H1 (cell line): ENCODE measurements around the gene UNC119. TPM values are rescaled to one million over a fixed set of nuclear protein-coding genes. Genes with fewer than 3 reads are reported as not detected.
A peak's percentile ranks its signal among the peaks of the same experiment; 100 is the strongest.

Experiments
- CTCF ChIA-PET: fragments of 300-600 bp; sonication (Branson Sonifier 250); formaldehyde crosslinking; loops from one replicate; lab custom pipeline; 2021; ENCODE audit not compliant: partially characterized antibody; lab: Charles Lee
- POLR2A ChIA-PET: fragments of 300-600 bp; sonication (Branson Sonifier 250); formaldehyde crosslinking; loops from one replicate; lab custom pipeline; 2021; ENCODE audit warnings: inconsistent platforms; ENCODE audit not compliant: partially characterized antibody; lab: Charles Lee
- DNase-seq, 2 experiments: peaks; one replicate each; pipeline versions ENCODE4 v3.0.0 to v3.0.0-alpha.2; 2010 to 2022; ENCODE audit warnings: low spot score in 2 of 2, low read depth in 1 of 2, mixed read lengths in 1 of 2
- FAIRE-seq: peaks from 2 replicates; lab custom pipeline; 2011; peaks lifted over from hg19 to GRCh38; lab: Jason Lieb, UNC
- H2AFZ ChIP-seq: 2 replicates; pipeline ENCODE4 v1.8.1; 2012; ENCODE audit warnings: low read length, inconsistent platforms
- H2AK5ac ChIP-seq: 2 replicates; pipeline ENCODE4 v1.6.1; 2013; ENCODE audit warnings: low read depth, low read length
- H2BK120ac ChIP-seq: replicated peaks from 2 replicates; pipeline ENCODE3; 2013; ENCODE audit warnings: low read depth, low read length, inconsistent platforms
- H2BK12ac ChIP-seq: 2 replicates; pipeline ENCODE4 v1.6.1; 2013; ENCODE audit warnings: low read depth, low read length
- H2BK15ac ChIP-seq: 2 replicates; pipeline ENCODE4 v1.6.1; 2013; ENCODE audit warnings: low read length
- H2BK20ac ChIP-seq: 2 replicates; pipeline ENCODE4 v1.6.1; 2013; ENCODE audit warnings: low read length
- H2BK5ac ChIP-seq: 2 replicates; pipeline ENCODE4 v1.6.1; 2013; ENCODE audit warnings: low read depth, low read length
- H3K14ac ChIP-seq: 2 replicates; pipeline ENCODE4 v1.6.1; 2013; ENCODE audit warnings: inconsistent platforms; ENCODE audit not compliant: insufficient read length
- H3K18ac ChIP-seq: 2 replicates; pipeline ENCODE4 v1.6.1; 2013; ENCODE audit warnings: low read length; ENCODE audit errors: extremely low read depth
- H3K23ac ChIP-seq: 2 replicates; pipeline ENCODE4 v1.6.1; 2013; ENCODE audit warnings: inconsistent platforms; ENCODE audit not compliant: insufficient read length
- H3K23me2 ChIP-seq: 2 replicates; pipeline ENCODE4 v1.6.1; 2013; ENCODE audit warnings: low read depth, low read length
- H3K27ac ChIP-seq: 2 replicates; pipeline ENCODE4 v1.6.1; 2011; ENCODE audit warnings: low read depth, low read length, inconsistent platforms
- H3K27me3 ChIP-seq, 4 experiments: replicated peaks in 1 of 4; 1 replicate in 1 of 4; 2 replicates in 3 of 4; pipeline versions ENCODE4 v1.6.1 to v1.8.1; 2011 to 2013; ENCODE audit warnings: low read length in 3 of 4, mild to moderate bottlenecking in 3 of 4, inconsistent platforms in 2 of 4, mixed read lengths in 2 of 4, moderate library complexity in 1 of 4; ENCODE audit not compliant: control insufficient read depth in 3 of 4, insufficient read depth in 3 of 4; ENCODE audit errors: extremely low read depth in 1 of 4
- H3K36me3 ChIP-seq, 4 experiments: 2 replicates each; pipeline versions ENCODE4 v1.6.1 to v1.8.1; 2011 to 2013; ENCODE audit warnings: mild to moderate bottlenecking in 4 of 4, low read length in 3 of 4, moderate library complexity in 2 of 4, control low read depth in 1 of 4, inconsistent platforms in 1 of 4; ENCODE audit not compliant: insufficient read depth in 4 of 4, control insufficient read depth in 2 of 4
- H3K4ac ChIP-seq: replicated peaks from 2 replicates; pipeline ENCODE3; 2013; ENCODE audit warnings: low read length, low read depth, mixed read lengths, inconsistent platforms; ENCODE audit not compliant: insufficient read length
- H3K4me1 ChIP-seq, 4 experiments: replicated peaks in 1 of 4; 1 replicate in 1 of 4; 2 replicates in 3 of 4; pipeline versions ENCODE4 v1.6.1 to v1.8.1; 2011 to 2013; ENCODE audit warnings: low read length in 3 of 4, inconsistent platforms in 2 of 4, mixed read lengths in 1 of 4; ENCODE audit not compliant: insufficient read depth in 4 of 4, control insufficient read depth in 3 of 4
- H3K4me2 ChIP-seq, 2 experiments: 2 replicates each; pipeline versions ENCODE4 v1.6.1 to v1.8.1; 2011 to 2013; ENCODE audit warnings: low read depth in 2 of 2, low read length in 2 of 2, control low read depth in 1 of 2, inconsistent platforms in 1 of 2, mild to moderate bottlenecking in 1 of 2; ENCODE audit not compliant: insufficient read depth in 1 of 2
- H3K4me3 ChIP-seq, 4 experiments: fragments of 200-600, 300-600 bp in 1 of 4; sonication (generic), shearing (Covaris generic), sonication (Bioruptor Twin) in 1 of 4; 2 replicates each; pipeline versions ENCODE4 v1.5.1 to v1.8.1; 2011 to 2016; ENCODE audit warnings: low read length in 4 of 4, low read depth in 3 of 4, control low read depth in 2 of 4, inconsistent platforms in 2 of 4, mild to moderate bottlenecking in 2 of 4, mixed read lengths in 1 of 4, moderate library complexity in 1 of 4; ENCODE audit not compliant: insufficient read depth in 2 of 4; ENCODE audit errors: extremely low read depth in 1 of 4
- H3K56ac ChIP-seq: replicated peaks from 2 replicates; pipeline ENCODE3; 2013; ENCODE audit warnings: low read depth, mild to moderate bottlenecking, mixed read lengths, low read length, inconsistent platforms; ENCODE audit not compliant: insufficient read length
- H3K79me1 ChIP-seq: 2 replicates; pipeline ENCODE4 v1.6.1; 2013; ENCODE audit warnings: low read depth, low read length, control low read depth
- H3K79me2 ChIP-seq, 2 experiments: 2 replicates each; pipeline versions ENCODE4 v1.6.1 to v1.8.1; 2012 to 2013; ENCODE audit warnings: low read length in 2 of 2, mild to moderate bottlenecking in 2 of 2, inconsistent platforms in 1 of 2; ENCODE audit not compliant: insufficient read depth in 2 of 2, control insufficient read depth in 1 of 2
- H3K9ac ChIP-seq, 4 experiments: replicated peaks in 1 of 4; 1 replicate in 1 of 4; 2 replicates in 3 of 4; pipeline versions ENCODE4 v1.6.1 to v1.8.1; 2011 to 2013; ENCODE audit warnings: low read depth in 3 of 4, low read length in 3 of 4, control low read depth in 2 of 4, mild to moderate bottlenecking in 2 of 4, moderate library complexity in 2 of 4, inconsistent platforms in 1 of 4; ENCODE audit errors: extremely low read depth in 1 of 4
- H3K9me3 ChIP-seq, 2 experiments: 2 replicates each; pipeline versions ENCODE4 v1.6.1 to v1.8.1; 2012 to 2013; ENCODE audit warnings: mild to moderate bottlenecking in 2 of 2, moderate library complexity in 2 of 2, control low read depth in 1 of 2, inconsistent platforms in 1 of 2, low read depth in 1 of 2, low read length in 1 of 2, mixed read lengths in 1 of 2; ENCODE audit not compliant: insufficient read depth in 2 of 2
- H4K20me1 ChIP-seq, 2 experiments: replicated peaks in 1 of 2; 2 replicates each; pipeline versions ENCODE3 to v1.8.1; 2011 to 2013; ENCODE audit warnings: inconsistent platforms in 2 of 2, low read length in 2 of 2, mild to moderate bottlenecking in 1 of 2; ENCODE audit not compliant: insufficient read depth in 2 of 2, control insufficient read depth in 1 of 2
- H4K5ac ChIP-seq: 2 replicates; pipeline ENCODE4 v1.6.1; 2013; ENCODE audit warnings: low read length, low read depth, mixed read lengths, inconsistent platforms; ENCODE audit not compliant: insufficient read length
- H4K8ac ChIP-seq: 2 replicates; pipeline ENCODE4 v1.8.0; 2013; ENCODE audit warnings: mild to moderate bottlenecking, moderate library complexity, low read length, inconsistent platforms; ENCODE audit not compliant: insufficient read depth; ENCODE audit errors: extremely low read depth
- H4K91ac ChIP-seq: replicated peaks from 2 replicates; pipeline ENCODE3; 2013; ENCODE audit warnings: low read length, mixed read lengths, inconsistent platforms; ENCODE audit not compliant: insufficient read length
- GTF2F1 ChIP-seq: IDR thresholded peaks from 2 replicates; pipeline ENCODE4 v1.6.1; 2012; ENCODE audit warnings: low read depth, low read length, improper control_type of control experiment, borderline replicate concordance
- KDM4A ChIP-seq: IDR thresholded peaks from one replicate; pipeline ENCODE4 v1.7.1; 2012; ENCODE audit warnings: low read depth, mild to moderate bottlenecking, moderate library complexity, low read length, inconsistent platforms; ENCODE audit not compliant: severe bottlenecking
- POLR2AphosphoS5 ChIP-seq: IDR thresholded peaks from 2 replicates; pipeline ENCODE4 v1.6.1; 2011; ENCODE audit warnings: low read depth, low read length
- POU5F1 ChIP-seq: IDR thresholded peaks from 2 replicates; pipeline ENCODE4 v1.6.1; 2011; ENCODE audit warnings: low read depth, mild to moderate bottlenecking, low read length, moderate library complexity
- RAD21 ChIP-seq, 2 experiments: IDR thresholded peaks in 1 of 2; conservative IDR thresholded peaks in 1 of 2; 2 replicates each; pipeline ENCODE4 v1.6.1; 2011; ENCODE audit warnings: low read depth in 2 of 2, low read length in 2 of 2, improper control_type of control experiment in 1 of 2, inconsistent platforms in 1 of 2, mild to moderate bottlenecking in 1 of 2, moderate library complexity in 1 of 2
- RFX5 ChIP-seq: IDR thresholded peaks from 2 replicates; pipeline ENCODE4 v1.6.1; 2011; ENCODE audit warnings: low read depth, low read length, improper control_type of control experiment, borderline replicate concordance
- SP1 ChIP-seq: IDR thresholded peaks from 2 replicates; pipeline ENCODE4 v1.6.1; 2011; ENCODE audit warnings: low read depth, low read length
- TEAD4 ChIP-seq: IDR thresholded peaks from 2 replicates; pipeline ENCODE4 v1.6.1; 2012; ENCODE audit warnings: low read depth, low read length, inconsistent platforms, mixed read lengths
- ZNF274 ChIP-seq: IDR thresholded peaks from 2 replicates; pipeline ENCODE4 v1.7.0; 2012; ENCODE audit warnings: low read length, borderline replicate concordance; ENCODE audit errors: extremely low read depth
- WGBS, 2 experiments: shearing (Covaris generic) in 1 of 2; methylation state at CpG; one replicate each; pipeline versions ENCODE4 v1.1.6 to v1.1.7; 2013 to 2015; ENCODE audit warnings: low lambda C conversion rate in 2 of 2, mixed read lengths in 2 of 2, inconsistent platforms in 1 of 2, low coverage in 1 of 2, missing lambda C conversion rate in 1 of 2; ENCODE audit not compliant: insufficient replicate concordance in 2 of 2, insufficient coverage in 1 of 2, insufficient read length in 1 of 2; ENCODE audit errors: extremely low coverage in 1 of 2, missing lambda C conversion rate in 1 of 2; 5-methylcytosine and 5-hydroxymethylcytosine counted together
- polyA plus RNA-seq, 7 experiments: library from polyadenylated mRNA; depleted of rRNA in 3 of 7; stranded (reverse) in 5 of 7; unstranded in 2 of 7; fragments of >200 nt in 5 of 7; fragments of 200-250 nt in 2 of 7; gene quantifications; 1 replicate in 5 of 7; 2 replicates in 1 of 7; 4 replicates in 1 of 7; pipeline versions ENCODE4 v1.2.1 to v1.2.3, GENCODE V29; 2011 to 2013; ENCODE audit warnings: missing spikeins in 2 of 7, mixed read lengths in 2 of 7
- total RNA-seq: library from RNA; stranded (reverse); fragmentation: NEBNext Ultra II Directional; extraction: Animal tissue kit (Norgen Biotek cat#: 25700); gene quantifications from 2 replicates; pipeline ENCODE4 v1.2.1, GENCODE V29; 2021

The UNC119 gene
- total and polyA plus RNA-seq, 2 of the 8 experiments (the other 6 are each of a cell fraction or from before 2014, with no cell fraction given): 43.5 to 94.4 TPM

- Histone ChIP-seq H3K18ac (no peak overlapping the region), H3K9ac (no peak overlapping the region), H3K79me1 (no peaks in the 10 kb centered on the region), H3K36me3 (no peaks in the 10 kb centered on the region), H2BK12ac (no peak overlapping the region), H3K4me3 (no peak overlapping the region), H3K79me2 (no peaks in the 10 kb centered on the region), H4K91ac (no peak overlapping the region), H2BK20ac (no peak overlapping the region), H3K23ac (no peak overlapping the region), H3K14ac (no peak overlapping the region), H3K56ac (no peak overlapping the region), H4K20me1 (no peaks in the 10 kb centered on the region), H3K9me3 (no peaks in the 10 kb centered on the region), H3K4ac (no peak overlapping the region), H3K4me2 (no peak overlapping the region), H2BK15ac (no peak overlapping the region), H3K23me2 (no peaks in the 10 kb centered on the region), H2AFZ (no peak overlapping the region), H4K8ac (0 out of 2 replicates have a peak overlapping the region, but pooled peaks have one; percentile 51), H4K5ac (no peak overlapping the region), H3K27me3 (no peaks in the 10 kb centered on the region), H2BK5ac (no peak overlapping the region), H2BK120ac (no peak overlapping the region), H2AK5ac (no peak overlapping the region), H3K27ac (no peak overlapping the region), H3K4me1 (peaks cover 0 to 15% (median 4%) of the 10 kb centered on the region in 4 experiments; a peak in 3 of 7 replicates)
- 100% methylated on average over 6 of the region's 6 CpGs; no CpG with 5 or more reads in 1 of the 2 experiments for WGBS, 2 experiments
- POLR2A ChIA-PET: interaction anchor here (0.6 to 1.5 kb wide), 2 partner anchors 20 to 73 kb away, joined by 3 to 5 read pairs; no protein-coding TSS in a partner anchor
- DNase-seq (no peak), FAIRE-seq (no peak)
- CTCF ChIA-PET: interaction anchor here (4.9 to 5.0 kb wide), 2 partner anchors 17 to 26 kb away, joined by 27 to 35 read pairs; no protein-coding TSS in a partner anchor
- TF ChIP-seq SP1: no peak
- TF ChIP-seq TEAD4: no peak
- no peak for TF ChIP-seq POLR2AphosphoS5
- TF ChIP-seq RAD21 (IDR thresholded peaks at IDR 0.05 in 1 of 2, conservative IDR thresholded peaks at IDR 0.05 in 1 of 2; ENCODE audit: low read depth in 2 of 2, low read length in 2 of 2): no peak
- no peak for TF ChIP-seq KDM4A
- TF ChIP-seq ZNF274: no peak
- TF ChIP-seq POU5F1: no peak
- no peak for TF ChIP-seq RFX5
- no peak for TF ChIP-seq GTF2F1
Observed at GRCh38 chr17:28523186-28523585, 29.2 kb downstream of the UNC119 start.
